Measurements from ENCODE around the gene PLA2G3. TPM values are rescaled to one million over a fixed set of nuclear protein-coding genes. Genes with fewer than 3 reads are reported as not detected.

PLA2G3 gene
- total and polyA plus RNA-seq, 12 donors, result 0.09 TPM; not detected in 11

GRCh38 chr22:31102441-31103081 lies 37.7 kb downstream of the PLA2G3 start:
- peaks cover 5 to 13% of the 10 kb centered on the region in 2 donors for H3K4me1 ChIP-seq (replicated peaks in 1 of 2)
- H3K36me3 ChIP-seq (replicated peaks in 1 of 2), result peaks cover 0 to 29% of the 10 kb centered on the region in 2 donors
- WGBS, 4 donors, result 55 to 79% (median 69%) methylated on average over 7 to 8 of the region's 8 CpGs
- H3K9me3 ChIP-seq (replicated peaks in 1 of 3), result no peaks in the 10 kb centered on the region
- intact Hi-C loops (cut with DNase I), result no loop called here
- H3K27me3 ChIP-seq, result no peaks in the 10 kb centered on the region
- TF ChIP-seq CTCF (IDR thresholded peaks at IDR 0.05) (no peak), POLR2A (IDR thresholded peaks at IDR 0.05) (peak in 1 of 2 donors; percentile 18)
- DNase-seq, result peak; percentile 84 to 95 (median 94)
- no peak overlapping the region for H3K4me3 ChIP-seq
- H3K27ac ChIP-seq, result peak overlapping the region; percentile 46 to 83 (median 66)

GRCh38 chr22:31100762-31101525 lies 39.4 kb downstream of the PLA2G3 start:
- Histone ChIP-seq H3K27ac (no peak overlapping the region), H3K36me3 (replicated peaks in 1 of 2) (peaks cover 0 to 41% of the 10 kb centered on the region in 2 donors), H3K4me1 (replicated peaks in 1 of 2) (peaks cover 5% of the 10 kb centered on the region in 2 donors), H3K4me3 (no peak overlapping the region), H3K27me3 (no peaks in the 10 kb centered on the region), H3K9me3 (replicated peaks in 1 of 3) (no peaks in the 10 kb centered on the region)
- TF ChIP-seq CTCF (IDR thresholded peaks at IDR 0.05), result no peak
- no peak for TF ChIP-seq POLR2A (IDR thresholded peaks at IDR 0.05)
- DNase-seq, result no peak
- intact Hi-C loops (cut with DNase I), result no loop called here
- 88 to 98% (median 95%) methylated on average over 14 to 18 of the region's 18 CpGs for WGBS, 4 donors

- DNase-seq, result no peak
- intact Hi-C loops (cut with DNase I), result no loop called here
- H3K27me3 ChIP-seq, result no peaks in the 10 kb centered on the region
- H3K4me1 ChIP-seq (replicated peaks in 1 of 2), result peaks cover 5% of the 10 kb centered on the region in 2 donors
- no peaks in the 10 kb centered on the region for H3K9me3 ChIP-seq (replicated peaks in 1 of 3)
- peaks cover 0 to 49% of the 10 kb centered on the region in 2 donors for H3K36me3 ChIP-seq (replicated peaks in 1 of 2)
- H3K4me3 ChIP-seq, result no peak overlapping the region
- TF ChIP-seq POLR2A (IDR thresholded peaks at IDR 0.05) (no peak), CTCF (IDR thresholded peaks at IDR 0.05) (no peak)
- WGBS, 4 donors, result 94 to 96% (median 95%) methylated on average over 21 to 34 of the region's 34 CpGs
- no peak overlapping the region for H3K27ac ChIP-seq
Observed at GRCh38 chr22:31099841-31100761, 40.2 kb downstream of the PLA2G3 start.

- H3K4me3 ChIP-seq, result no peak overlapping the region
- intact Hi-C loops (cut with DNase I), result no loop called here
- H3K4me1 ChIP-seq (replicated peaks in 1 of 2), result peaks cover 5% of the 10 kb centered on the region in 2 donors
- TF ChIP-seq POLR2A (IDR thresholded peaks at IDR 0.05) (no peak), CTCF (IDR thresholded peaks at IDR 0.05) (no peak)
- no peaks in the 10 kb centered on the region for H3K9me3 ChIP-seq (replicated peaks in 1 of 3)
- DNase-seq, result no peak
- H3K27me3 ChIP-seq, result no peaks in the 10 kb centered on the region
- 90 to 96% (median 92%) methylated on average over 4 to 6 of the region's 6 CpGs for WGBS, 4 donors
- peaks cover 0 to 47% of the 10 kb centered on the region in 2 donors for H3K36me3 ChIP-seq (replicated peaks in 1 of 2)
- H3K27ac ChIP-seq, result peak overlapping the region in 1 of 5 donors; percentile 46
Observed at GRCh38 chr22:31099386-31099785, 40.9 kb downstream of the PLA2G3 start.

All from adrenal gland (tissue), 12 donors.